ENCODE data around the gene IARS1. TPM values are rescaled to one million over a fixed set of nuclear protein-coding genes. Genes with fewer than 3 reads are reported as not detected.

IARS1 gene
- total and polyA plus RNA-seq, 2 donors (not counting 3 experiments of a cell fraction or from before 2014, with no cell fraction given), result 32.8 to 132 TPM

- no peak overlapping the region for H3K4me3 ChIP-seq (replicated peaks in 1 of 3; ENCODE audit: insufficient read depth in 1 of 3, low read depth in 1 of 3, low read length in 3 of 3)
- intact Hi-C loops (cut with micrococcal nuclease) (no loop called here), dilution Hi-C loops (cut with MboI; ENCODE audit: extremely low pct_ligation_motif_present, low sequenced_read_pairs) (no loop called here)
- H3K9me3 ChIP-seq (replicated peaks; ENCODE audit: control insufficient read depth, insufficient read depth, low read length), result no peaks in the 10 kb centered on the region
- H4K20me1 ChIP-seq (replicated peaks; ENCODE audit: control insufficient read depth, extremely low read depth, insufficient read depth, low read length), result no peaks in the 10 kb centered on the region
- H2AFZ ChIP-seq (ENCODE audit: low read depth, low read length), result no peak overlapping the region
- no peak overlapping the region for H3K4me2 ChIP-seq (ENCODE audit: insufficient read depth, low read length)
- ChIA-PET CTCF (interaction anchor here (1.2 kb wide), 1 partner anchor 110 kb away, joined by 4 read pairs; no protein-coding TSS in a partner anchor), POLR2A (no interaction called here)
- H3K4me1 ChIP-seq (ENCODE audit: control insufficient read depth, extremely low read depth, insufficient read depth, low read length), result no peaks in the 10 kb centered on the region
- FAIRE-seq (peak; percentile 33), DNase-seq (ENCODE audit: low read depth, low spot score) (no peak)
- no peaks in the 10 kb centered on the region for H3K79me2 ChIP-seq (ENCODE audit: control insufficient read depth, insufficient read depth, low read length)
- no TSS peak for BruUV-seq (replicated peaks)
- no peak for TF ChIP-seq MAX (IDR thresholded peaks at IDR 0.05; ENCODE audit: insufficient read depth, insufficient read length)
- no peak for TF ChIP-seq POLR2A (IDR thresholded peaks at IDR 0.05; ENCODE audit: low read depth, low read length)
- H3K27ac ChIP-seq (ENCODE audit: insufficient read depth, low read depth, low read length), result no peak overlapping the region
- no peaks in the 10 kb centered on the region for H3K9me1 ChIP-seq (replicated peaks; ENCODE audit: control insufficient read depth, extremely low read depth, insufficient read depth, low read length)
- no peak overlapping the region for H3K9ac ChIP-seq (replicated peaks; ENCODE audit: extremely low read depth, insufficient read depth, low read length)
- peaks cover 39 to 65% of the 10 kb centered on the region in 2 experiments for H3K36me3 ChIP-seq (ENCODE audit: control insufficient read depth in 2 of 2, extremely low read depth in 1 of 2, insufficient read depth in 2 of 2, low read length in 2 of 2)
- H3K27me3 ChIP-seq (ENCODE audit: control insufficient read depth in 2 of 2, insufficient read depth in 2 of 2, low read length in 2 of 2), result no peaks in the 10 kb centered on the region
Observed at GRCh38 chr9:92247981-92248380, 45.5 kb downstream of the IARS1 start.

DNA sequence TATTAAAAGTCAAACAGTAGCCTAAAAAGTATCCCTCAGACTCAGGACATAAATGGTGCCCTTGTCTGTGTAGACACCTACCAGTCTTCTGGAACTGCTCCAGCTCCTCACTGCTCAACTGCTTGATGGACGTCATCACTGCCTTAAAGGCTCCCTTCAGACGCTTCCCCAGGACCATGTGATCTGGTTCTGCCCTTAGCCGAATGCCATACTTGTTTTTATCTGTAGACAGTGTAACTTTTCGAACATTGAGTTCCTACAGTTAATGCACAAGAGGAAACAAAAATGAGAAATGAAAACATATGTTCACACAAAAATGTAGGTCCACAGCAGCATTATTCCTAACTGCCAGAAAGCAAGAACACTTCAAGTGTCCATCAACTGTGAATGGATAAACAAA, 46.2 kb downstream of the IARS1 start:
- H3K4me1 ChIP-seq (ENCODE audit: control insufficient read depth, extremely low read depth, insufficient read depth, low read length), result no peaks in the 10 kb centered on the region
- CTCF ChIA-PET, result no interaction called here
- H3K4me3 ChIP-seq (replicated peaks in 1 of 3; ENCODE audit: insufficient read depth in 1 of 3, low read depth in 1 of 3, low read length in 3 of 3), result no peak overlapping the region
- no peaks in the 10 kb centered on the region for H3K9me3 ChIP-seq (replicated peaks; ENCODE audit: control insufficient read depth, insufficient read depth, low read length)
- intact Hi-C loops (cut with micrococcal nuclease) (no loop called here), dilution Hi-C loops (cut with MboI; ENCODE audit: extremely low pct_ligation_motif_present, low sequenced_read_pairs) (no loop called here)
- FAIRE-seq, result no peak
- no peak for DNase-seq (ENCODE audit: low read depth, low spot score)
- no peak overlapping the region for H3K27ac ChIP-seq (ENCODE audit: insufficient read depth, low read depth, low read length)
- H3K27me3 ChIP-seq (ENCODE audit: control insufficient read depth in 2 of 2, insufficient read depth in 2 of 2, low read length in 2 of 2), result no peaks in the 10 kb centered on the region
- no peak overlapping the region for H3K9ac ChIP-seq (replicated peaks; ENCODE audit: extremely low read depth, insufficient read depth, low read length)
- TF ChIP-seq GATA2 (IDR thresholded peaks at IDR 0.05; ENCODE audit: insufficient read depth, insufficient read length, low read depth, low read length) (no peak), FOS (IDR thresholded peaks at IDR 0.05; ENCODE audit: borderline replicate concordance, insufficient read depth, low read length) (no peak), EZH2 (IDR thresholded peaks at IDR 0.05; ENCODE audit: borderline replicate concordance, low read depth, low read length, severe bottlenecking) (no peak)
- TF ChIP-seq, protein P1, sequence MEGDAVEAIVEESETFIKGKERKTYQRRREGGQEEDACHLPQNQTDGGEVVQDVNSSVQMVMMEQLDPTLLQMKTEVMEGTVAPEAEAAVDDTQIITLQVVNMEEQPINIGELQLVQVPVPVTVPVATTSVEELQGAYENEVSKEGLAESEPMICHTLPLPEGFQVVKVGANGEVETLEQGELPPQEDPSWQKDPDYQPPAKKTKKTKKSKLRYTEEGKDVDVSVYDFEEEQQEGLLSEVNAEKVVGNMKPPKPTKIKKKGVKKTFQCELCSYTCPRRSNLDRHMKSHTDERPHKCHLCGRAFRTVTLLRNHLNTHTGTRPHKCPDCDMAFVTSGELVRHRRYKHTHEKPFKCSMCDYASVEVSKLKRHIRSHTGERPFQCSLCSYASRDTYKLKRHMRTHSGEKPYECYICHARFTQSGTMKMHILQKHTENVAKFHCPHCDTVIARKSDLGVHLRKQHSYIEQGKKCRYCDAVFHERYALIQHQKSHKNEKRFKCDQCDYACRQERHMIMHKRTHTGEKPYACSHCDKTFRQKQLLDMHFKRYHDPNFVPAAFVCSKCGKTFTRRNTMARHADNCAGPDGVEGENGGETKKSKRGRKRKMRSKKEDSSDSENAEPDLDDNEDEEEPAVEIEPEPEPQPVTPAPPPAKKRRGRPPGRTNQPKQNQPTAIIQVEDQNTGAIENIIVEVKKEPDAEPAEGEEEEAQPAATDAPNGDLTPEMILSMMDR (IDR thresholded peaks at IDR 0.05; ENCODE audit: extremely low read depth in 1 of 2, insufficient read depth in 1 of 2, low read depth in 1 of 2, low read length in 2 of 2), result no peak
- no peaks in the 10 kb centered on the region for H4K20me1 ChIP-seq (replicated peaks; ENCODE audit: control insufficient read depth, extremely low read depth, insufficient read depth, low read length)
- no peaks in the 10 kb centered on the region for H3K79me2 ChIP-seq (ENCODE audit: control insufficient read depth, insufficient read depth, low read length)
- no peak overlapping the region for H3K4me2 ChIP-seq (ENCODE audit: insufficient read depth, low read length)
- H3K36me3 ChIP-seq (ENCODE audit: control insufficient read depth in 2 of 2, extremely low read depth in 1 of 2, insufficient read depth in 2 of 2, low read length in 2 of 2), result peaks cover 46 to 68% of the 10 kb centered on the region in 2 experiments
- BruUV-seq (replicated peaks), result no TSS peak
- H3K9me1 ChIP-seq (replicated peaks; ENCODE audit: control insufficient read depth, extremely low read depth, insufficient read depth, low read length), result no peaks in the 10 kb centered on the region
- POLR2A ChIA-PET, result interaction anchor here (0.6 kb wide), 1 partner anchor 86 kb away, joined by 5 read pairs; no protein-coding TSS in a partner anchor
- H2AFZ ChIP-seq (ENCODE audit: low read depth, low read length), result no peak overlapping the region
